PFSK-1 (cell line): ENCODE data around the gene KLK14.

Experiments
- POLR2AphosphoS5 ChIP-seq: IDR thresholded peaks from 2 replicates; pipeline ENCODE4 v1.6.1; 2012; ENCODE audit warnings: low read depth, mild to moderate bottlenecking, control low read depth, low read length, moderate library complexity
- SIN3A ChIP-seq: IDR thresholded peaks from 2 replicates; pipeline ENCODE4 v1.6.1; 2012; ENCODE audit warnings: mild to moderate bottlenecking, low read length, moderate library complexity, borderline replicate concordance; ENCODE audit not compliant: insufficient read depth

- TF ChIP-seq POLR2AphosphoS5, result no peak
- TF ChIP-seq SIN3A, result no peak
Measured at GRCh38 chr19:51094696-51095279, 12.1 kb upstream of the KLK14 start.
